Measurements from ENCODE around the gene ADAMTSL3. TPM values are rescaled to one million over a fixed set of nuclear protein-coding genes. Genes with fewer than 3 reads are reported as not detected.

The ADAMTSL3 gene
- total RNA-seq, 1 donor from 2014 or later, result 0.67 TPM

DNA sequence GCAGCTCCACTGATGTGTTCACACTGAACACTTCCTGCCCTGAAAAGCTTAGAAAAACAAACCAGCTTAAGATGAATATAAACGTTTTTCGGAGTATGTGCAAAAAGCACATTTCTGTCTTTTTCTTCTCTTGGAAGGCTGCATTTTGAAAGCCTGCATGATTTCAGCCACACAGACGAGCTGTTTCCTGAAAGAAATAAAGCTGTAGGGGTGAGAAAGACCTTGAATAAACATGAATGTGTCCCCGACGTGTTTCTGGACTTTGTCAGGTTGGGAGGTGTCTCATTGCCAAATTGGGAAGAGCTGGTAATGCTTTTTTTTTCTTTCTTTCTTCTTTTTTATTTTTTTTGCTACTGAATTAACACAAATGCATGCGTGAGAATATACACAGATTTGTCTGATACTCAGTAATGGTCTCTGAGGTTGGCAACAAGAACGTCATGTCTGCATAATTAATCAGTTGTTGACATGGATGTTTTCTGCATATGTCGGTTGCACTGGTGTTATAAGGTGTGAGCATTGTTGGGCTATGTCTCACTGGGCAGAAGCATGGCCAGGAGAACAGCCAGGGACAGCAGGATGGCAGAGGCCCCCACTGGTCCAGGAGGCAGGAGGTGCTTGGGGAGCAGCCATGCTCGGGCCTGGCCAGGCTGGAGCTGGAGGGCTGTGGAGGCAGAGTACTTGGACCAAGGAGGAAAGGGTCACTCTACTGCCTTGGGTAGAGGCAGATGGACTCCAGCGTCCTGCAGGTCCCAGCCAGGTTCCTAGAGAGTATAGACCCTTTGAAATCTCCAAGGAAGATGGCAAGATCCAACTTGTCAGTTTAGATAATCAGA lies 39.0 kb downstream of the ADAMTSL3 start:
- TF ChIP-seq, protein P1, sequence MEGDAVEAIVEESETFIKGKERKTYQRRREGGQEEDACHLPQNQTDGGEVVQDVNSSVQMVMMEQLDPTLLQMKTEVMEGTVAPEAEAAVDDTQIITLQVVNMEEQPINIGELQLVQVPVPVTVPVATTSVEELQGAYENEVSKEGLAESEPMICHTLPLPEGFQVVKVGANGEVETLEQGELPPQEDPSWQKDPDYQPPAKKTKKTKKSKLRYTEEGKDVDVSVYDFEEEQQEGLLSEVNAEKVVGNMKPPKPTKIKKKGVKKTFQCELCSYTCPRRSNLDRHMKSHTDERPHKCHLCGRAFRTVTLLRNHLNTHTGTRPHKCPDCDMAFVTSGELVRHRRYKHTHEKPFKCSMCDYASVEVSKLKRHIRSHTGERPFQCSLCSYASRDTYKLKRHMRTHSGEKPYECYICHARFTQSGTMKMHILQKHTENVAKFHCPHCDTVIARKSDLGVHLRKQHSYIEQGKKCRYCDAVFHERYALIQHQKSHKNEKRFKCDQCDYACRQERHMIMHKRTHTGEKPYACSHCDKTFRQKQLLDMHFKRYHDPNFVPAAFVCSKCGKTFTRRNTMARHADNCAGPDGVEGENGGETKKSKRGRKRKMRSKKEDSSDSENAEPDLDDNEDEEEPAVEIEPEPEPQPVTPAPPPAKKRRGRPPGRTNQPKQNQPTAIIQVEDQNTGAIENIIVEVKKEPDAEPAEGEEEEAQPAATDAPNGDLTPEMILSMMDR (IDR thresholded peaks at IDR 0.05; ENCODE audit: insufficient read depth, low read length, poor library complexity, severe bottlenecking), result no peak
- no peak overlapping the region for H3K4me3 ChIP-seq (ENCODE audit: low read depth, low read length)
- no peak for DNase-seq (ENCODE audit: low read depth)
- no peaks in the 10 kb centered on the region for H3K27me3 ChIP-seq (ENCODE audit: control insufficient read depth, insufficient read depth, low read length)
- no peaks in the 10 kb centered on the region for H3K36me3 ChIP-seq (ENCODE audit: control insufficient read depth, insufficient read depth, low read length)

DNA sequence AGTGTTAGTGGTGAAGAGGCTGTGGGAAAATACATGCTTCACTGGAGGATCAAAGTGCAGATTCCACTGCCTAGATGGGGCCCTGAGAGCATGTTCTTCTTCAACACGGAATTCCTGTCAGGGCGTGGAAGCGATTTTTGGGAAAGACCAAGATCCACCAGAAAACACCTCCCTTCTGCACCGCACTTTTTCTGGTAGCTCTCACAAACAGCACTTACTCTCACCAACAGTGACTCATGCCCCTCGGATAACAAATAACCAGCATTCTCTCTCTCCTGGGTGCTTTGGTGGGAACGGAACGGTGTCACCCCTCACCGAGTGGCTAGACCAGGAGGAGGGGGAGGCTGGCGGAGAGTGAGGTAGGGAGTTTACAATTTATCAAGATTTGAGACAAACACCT lies 40.1 kb downstream of the ADAMTSL3 start:
- no peak overlapping the region for H3K4me3 ChIP-seq (ENCODE audit: low read depth, low read length)
- DNase-seq (ENCODE audit: low read depth), result peak; percentile 45
- H3K27me3 ChIP-seq (ENCODE audit: control insufficient read depth, insufficient read depth, low read length), result no peaks in the 10 kb centered on the region
- TF ChIP-seq, protein P1 (IDR thresholded peaks at IDR 0.05; ENCODE audit: insufficient read depth, low read length, poor library complexity, severe bottlenecking), result no peak
- H3K36me3 ChIP-seq (ENCODE audit: control insufficient read depth, insufficient read depth, low read length), result no peaks in the 10 kb centered on the region

DNA sequence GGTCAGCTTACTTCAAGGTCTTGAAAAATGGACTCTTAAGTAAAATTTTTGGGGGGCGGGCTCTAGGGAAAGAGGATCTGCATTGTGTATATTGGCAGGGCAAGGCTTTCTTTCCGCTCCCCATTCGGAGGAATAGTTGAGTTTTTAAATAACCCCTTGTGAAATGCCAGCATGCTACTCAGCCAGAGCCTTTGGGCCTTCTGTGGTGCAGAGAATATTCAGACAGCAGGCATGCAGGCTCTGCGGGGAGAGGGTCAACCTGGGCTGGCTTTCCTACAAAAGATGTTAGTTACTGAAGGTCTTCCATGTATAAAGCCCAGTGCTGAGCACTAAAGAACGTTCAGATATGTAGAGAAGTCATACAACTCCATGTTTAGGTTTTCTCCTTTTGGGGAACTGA lies 40.6 kb downstream of the ADAMTSL3 start:
- no peaks in the 10 kb centered on the region for H3K36me3 ChIP-seq (ENCODE audit: control insufficient read depth, insufficient read depth, low read length)
- DNase-seq (ENCODE audit: low read depth), result no peak
- no peak overlapping the region for H3K4me3 ChIP-seq (ENCODE audit: low read depth, low read length)
- no peaks in the 10 kb centered on the region for H3K27me3 ChIP-seq (ENCODE audit: control insufficient read depth, insufficient read depth, low read length)
- TF ChIP-seq, protein P1 (IDR thresholded peaks at IDR 0.05; ENCODE audit: insufficient read depth, low read length, poor library complexity, severe bottlenecking), result no peak

DNA sequence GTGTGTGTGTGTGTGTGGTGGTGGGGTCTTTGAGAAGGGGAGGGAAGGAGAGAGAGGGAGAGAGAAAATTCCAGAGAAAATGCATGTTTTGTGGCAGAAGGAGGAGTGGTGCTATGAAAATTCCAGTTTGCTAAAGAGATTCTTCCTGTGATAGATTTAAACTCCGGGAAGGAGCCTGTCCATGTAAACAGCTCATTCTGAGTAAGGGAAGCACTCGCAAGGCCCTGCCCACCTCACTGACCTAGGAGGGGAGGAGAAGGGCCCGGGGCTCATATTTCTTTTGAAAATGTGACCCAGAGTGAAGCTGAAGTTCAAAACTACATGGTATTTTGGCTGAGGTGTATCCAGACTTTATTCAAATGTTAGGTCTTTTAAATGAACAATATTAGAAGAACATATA lies 41.3 kb downstream of the ADAMTSL3 start:
- TF ChIP-seq, protein P1 (IDR thresholded peaks at IDR 0.05; ENCODE audit: insufficient read depth, low read length, poor library complexity, severe bottlenecking), result no peak
- no peaks in the 10 kb centered on the region for H3K27me3 ChIP-seq (ENCODE audit: control insufficient read depth, insufficient read depth, low read length)
- no peaks in the 10 kb centered on the region for H3K36me3 ChIP-seq (ENCODE audit: control insufficient read depth, insufficient read depth, low read length)
- H3K4me3 ChIP-seq (ENCODE audit: low read depth, low read length), result no peak overlapping the region
- DNase-seq (ENCODE audit: low read depth), result no peak

DNA sequence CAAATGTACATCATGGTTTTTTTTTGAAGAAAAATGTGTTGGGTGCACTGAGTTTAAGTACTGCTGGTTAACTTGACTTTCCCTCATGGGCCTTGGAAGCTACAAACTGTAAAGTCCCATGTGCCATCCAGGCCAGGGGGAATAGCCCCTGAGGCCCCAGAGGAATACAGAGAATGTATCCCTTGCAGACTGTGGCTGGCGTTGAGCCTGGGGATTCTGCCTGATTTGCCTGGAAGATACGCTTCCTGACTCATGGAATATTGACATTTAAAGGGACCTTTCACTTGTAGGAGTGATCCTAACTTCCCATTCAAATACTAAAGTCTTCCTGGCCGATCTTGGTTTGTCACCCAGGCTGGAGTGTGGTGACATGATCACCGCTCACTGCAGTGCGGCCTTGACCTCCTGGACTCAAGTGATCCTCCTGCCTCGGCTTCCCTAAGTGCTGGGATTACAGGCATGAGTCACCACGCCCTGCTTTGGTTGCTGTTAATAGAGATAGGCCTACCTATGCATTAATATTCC lies 42.0 kb downstream of the ADAMTSL3 start:
- H3K27me3 ChIP-seq (ENCODE audit: control insufficient read depth, insufficient read depth, low read length), result no peaks in the 10 kb centered on the region
- DNase-seq (ENCODE audit: low read depth), result no peak
- no peaks in the 10 kb centered on the region for H3K36me3 ChIP-seq (ENCODE audit: control insufficient read depth, insufficient read depth, low read length)
- TF ChIP-seq, protein P1 (IDR thresholded peaks at IDR 0.05; ENCODE audit: insufficient read depth, low read length, poor library complexity, severe bottlenecking), result no peak
- H3K4me3 ChIP-seq (ENCODE audit: low read depth, low read length), result no peak overlapping the region
